ENCODE measurements around the gene SLC2A6.
"Not testable (repeated sequence)": the region's sequence is repeated elsewhere in the genome, so short reads cannot be mapped to it uniquely, and the experiment has no call there.

Gene SLC2A6

DNA sequence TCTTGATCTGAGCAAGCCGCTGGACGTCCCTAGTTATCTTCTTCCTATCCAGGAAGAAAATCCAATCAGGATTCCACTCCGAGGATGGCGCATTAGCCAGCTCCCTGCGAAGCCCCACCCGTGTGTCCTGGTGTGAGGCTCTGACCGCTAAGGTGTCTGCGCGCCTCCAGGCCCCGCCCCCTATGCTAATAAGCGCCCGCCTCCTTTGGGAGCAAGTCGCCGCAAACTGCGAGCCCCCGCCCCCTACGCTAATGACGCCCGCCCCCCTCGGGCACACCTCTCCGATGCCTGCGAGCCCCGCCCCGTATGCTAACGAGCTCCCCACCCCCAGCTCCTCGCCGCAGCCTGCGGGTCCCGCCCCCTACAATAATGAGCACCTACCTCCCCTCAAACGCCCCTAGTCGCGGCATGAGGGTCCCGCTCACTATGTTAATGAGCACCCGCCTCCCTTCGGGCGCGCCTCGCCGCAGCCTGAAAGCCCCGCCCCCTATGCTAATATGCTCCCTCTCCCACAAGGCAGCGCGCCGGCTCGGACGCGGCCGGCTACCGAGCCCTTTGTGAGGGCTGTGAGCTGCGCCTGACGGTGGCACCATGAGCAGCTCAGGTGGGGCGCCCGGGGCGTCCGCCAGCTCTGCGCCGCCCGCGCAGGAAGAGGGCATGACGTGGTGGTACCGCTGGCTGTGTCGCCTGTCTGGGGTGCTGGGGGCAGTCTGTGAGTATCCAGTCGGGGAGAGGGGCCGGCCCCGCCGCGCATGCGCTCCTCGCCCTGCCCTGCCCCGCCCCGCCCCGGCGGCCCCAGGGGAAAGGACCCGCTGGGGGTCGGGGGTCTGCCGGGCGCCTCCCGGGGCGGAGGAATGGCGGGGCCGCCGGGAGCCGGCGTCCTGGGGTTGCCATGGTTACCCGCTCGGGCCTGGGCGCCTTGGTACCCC is 19.2 kb downstream of the SLC2A6 start, which contains the start of gene CACFD1:
Gene CACFD1 (plus strand): TSS at position 503 of the 929 bp plus-strand sequence. CDS start 89 bp downstream, at position 592.
- peak; percentile 37 for DNase-seq

DNA sequence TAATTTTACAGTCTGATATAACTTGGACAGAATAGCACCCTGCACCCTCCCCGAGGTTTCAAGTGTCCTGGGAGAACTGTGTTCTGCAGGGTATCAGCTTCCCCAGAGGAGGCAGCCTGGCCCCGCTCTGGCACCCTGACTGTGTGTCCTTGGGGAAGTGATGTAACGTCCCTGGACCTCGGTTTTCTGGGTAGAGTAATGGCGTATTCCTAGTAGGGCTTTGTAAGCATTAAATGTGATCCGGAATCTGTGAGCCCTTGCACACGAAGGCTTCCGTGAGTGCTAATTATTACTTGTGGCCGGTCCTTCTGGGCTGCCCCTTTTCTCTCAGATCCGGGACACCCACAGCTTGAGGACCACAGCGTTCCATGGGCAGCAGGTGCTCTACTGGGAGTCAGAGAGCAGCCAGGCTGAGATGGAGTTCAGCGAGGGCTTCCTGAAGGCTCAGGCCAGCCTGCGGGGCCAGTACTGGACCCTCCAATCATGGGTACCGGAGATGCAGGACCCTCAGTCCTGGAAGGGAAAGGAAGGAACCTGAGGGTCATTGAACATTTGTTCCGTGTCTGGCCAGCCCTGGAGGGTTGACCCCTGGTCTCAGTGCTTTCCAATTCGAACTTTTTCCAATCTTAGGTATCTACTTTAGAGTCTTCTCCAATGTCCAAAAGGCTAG is 20.1 kb downstream of the SLC2A6 start:
- DNase-seq: no peak

DNA sequence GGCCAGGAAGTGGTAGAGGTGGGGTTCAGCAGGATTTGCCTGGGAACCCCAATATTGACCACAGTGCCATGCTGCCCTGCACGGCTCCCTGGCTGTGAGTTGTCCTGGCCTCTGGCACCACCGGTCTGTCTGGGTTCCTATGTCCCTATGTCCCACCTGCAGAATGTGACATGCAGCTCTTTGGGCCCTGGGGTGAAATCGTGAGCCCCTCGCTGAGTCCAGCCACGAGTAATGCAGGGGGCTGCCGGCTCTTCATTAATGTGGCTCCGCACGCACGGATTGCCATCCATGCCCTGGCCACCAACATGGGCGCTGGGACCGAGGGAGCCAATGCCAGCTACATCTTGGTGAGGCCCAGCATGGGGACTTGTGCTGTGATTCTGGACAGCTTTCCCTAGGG is 21.2 kb downstream of the SLC2A6 start:
- no peak for DNase-seq

DNA sequence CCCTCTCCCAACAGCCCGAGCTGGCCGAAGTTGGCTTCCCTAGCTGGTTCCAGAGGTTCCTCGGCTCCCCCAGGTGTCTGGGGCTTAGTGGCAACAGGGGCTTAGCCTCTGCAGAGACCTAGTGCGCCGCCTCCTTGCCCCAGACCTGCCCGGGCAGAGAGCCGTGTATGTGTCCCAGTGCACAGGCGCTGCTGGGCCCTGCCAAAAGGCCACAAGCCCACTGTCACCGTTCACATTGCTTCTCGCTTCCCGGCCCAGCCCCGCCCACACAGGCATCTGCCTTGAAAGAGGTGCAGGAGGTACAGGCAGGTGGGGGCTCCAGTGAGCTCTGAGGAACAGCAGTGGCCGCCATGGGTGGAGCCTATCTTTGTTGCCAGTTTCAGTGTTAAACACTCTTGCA is 21.7 kb downstream of the SLC2A6 start:
- no peak for DNase-seq

DNA sequence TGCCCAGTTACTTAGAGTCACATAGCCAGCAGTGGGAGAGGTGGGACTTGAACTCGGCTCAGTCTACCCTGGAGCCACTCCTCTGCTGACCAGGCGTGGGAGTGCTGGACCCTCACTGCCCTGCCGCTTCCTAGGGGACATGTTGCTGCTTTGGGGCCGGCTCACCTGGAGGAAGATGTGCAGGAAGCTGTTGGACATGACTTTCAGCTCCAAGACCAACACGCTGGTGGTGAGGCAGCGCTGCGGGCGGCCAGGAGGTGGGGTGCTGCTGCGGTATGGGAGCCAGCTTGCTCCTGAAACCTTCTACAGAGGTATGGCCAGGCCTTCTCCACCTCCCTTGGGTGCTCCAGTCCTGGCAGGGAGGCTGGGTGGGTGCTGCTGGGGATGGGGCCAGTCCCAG is 22.5 kb downstream of the SLC2A6 start:
- DNase-seq: no peak

DNA sequence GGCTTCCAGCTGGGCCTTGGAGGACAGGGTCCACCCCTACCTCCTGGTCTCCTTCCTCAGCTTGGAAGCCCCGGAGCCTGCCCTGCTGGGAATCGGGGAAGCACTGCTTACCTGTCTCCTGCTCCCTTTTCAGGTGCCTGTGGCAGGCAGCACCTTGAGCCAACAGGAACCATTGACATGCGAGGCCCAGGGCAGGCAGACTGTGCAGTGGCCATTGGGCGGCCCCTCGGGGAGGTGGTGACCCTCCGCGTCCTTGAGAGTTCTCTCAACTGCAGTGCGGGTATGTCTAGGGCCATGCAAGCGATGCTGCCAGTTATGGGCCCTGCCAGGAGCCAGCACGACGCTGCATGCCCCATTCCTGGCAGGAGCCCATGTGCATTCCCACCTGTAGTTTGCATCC is 23.0 kb downstream of the SLC2A6 start:
- DNase-seq: no peak

DNA sequence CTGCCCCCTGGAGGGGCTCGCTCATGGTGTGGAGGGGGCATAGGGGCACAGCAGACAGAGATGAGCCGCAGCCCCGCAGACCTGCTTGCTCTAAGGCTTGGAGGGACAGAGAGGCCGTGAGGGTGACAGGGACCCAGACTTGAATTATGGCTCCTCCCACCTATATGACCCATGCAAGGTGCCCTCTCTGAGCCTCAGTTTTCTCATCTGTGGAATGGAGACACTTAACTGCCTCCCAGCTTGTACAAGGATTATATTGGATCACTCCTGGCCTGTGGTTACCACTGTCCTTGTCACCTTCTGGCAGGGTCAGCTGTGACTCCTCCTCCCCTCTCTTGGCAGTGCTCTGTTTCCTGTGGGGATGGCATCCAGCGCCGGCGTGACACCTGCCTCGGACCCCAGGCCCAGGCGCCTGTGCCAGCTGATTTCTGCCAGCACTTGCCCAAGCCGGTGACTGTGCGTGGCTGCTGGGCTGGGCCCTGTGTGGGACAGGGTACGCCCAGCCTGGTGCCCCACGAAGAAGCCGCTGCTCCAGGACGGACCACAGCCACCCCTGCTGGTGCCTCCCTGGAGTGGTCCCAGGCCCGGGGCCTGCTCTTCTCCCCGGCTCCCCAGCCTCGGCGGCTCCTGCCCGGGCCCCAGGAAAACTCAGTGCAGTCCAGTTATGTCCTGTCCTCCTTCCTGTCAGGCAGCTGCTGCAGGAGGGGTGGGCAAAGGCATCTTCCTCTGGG is 23.8 kb downstream of the SLC2A6 start:
- no peak for DNase-seq

DNA sequence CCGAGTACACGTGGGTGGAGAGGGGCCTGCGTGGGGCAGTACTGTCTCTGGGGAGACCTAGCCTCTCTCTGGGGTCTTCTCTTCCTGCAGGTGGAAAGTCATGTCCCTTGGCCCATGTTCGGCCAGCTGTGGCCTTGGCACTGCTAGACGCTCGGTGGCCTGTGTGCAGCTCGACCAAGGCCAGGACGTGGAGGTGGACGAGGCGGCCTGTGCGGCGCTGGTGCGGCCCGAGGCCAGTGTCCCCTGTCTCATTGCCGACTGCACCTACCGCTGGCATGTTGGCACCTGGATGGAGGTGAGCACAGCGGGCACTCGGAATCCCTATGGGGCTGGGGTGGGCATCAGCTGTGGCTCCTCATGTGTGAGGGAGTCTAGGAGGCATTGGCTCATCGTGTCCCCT is 24.6 kb downstream of the SLC2A6 start:
- DNase-seq: no peak

DNA sequence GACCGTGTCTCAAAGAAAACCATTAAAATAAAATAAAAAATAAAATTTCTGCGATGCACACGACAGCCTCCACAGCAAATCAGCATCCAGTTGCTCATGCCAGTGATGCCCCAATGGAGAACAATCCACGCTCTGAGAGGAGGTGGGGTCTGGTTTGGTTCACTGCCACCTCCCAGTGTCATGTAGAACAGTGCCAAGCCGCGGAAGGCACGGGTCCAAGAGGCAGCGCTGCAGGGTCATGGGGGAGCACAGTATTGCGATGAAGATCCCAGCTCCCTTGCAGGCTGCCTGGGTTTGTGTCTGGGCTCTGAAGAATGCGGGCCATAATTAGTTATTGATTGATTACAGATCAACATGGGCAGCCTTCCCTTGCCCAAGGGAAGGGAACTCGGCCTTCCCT is 25.2 kb downstream of the SLC2A6 start:
- DNase-seq: no peak

DNA sequence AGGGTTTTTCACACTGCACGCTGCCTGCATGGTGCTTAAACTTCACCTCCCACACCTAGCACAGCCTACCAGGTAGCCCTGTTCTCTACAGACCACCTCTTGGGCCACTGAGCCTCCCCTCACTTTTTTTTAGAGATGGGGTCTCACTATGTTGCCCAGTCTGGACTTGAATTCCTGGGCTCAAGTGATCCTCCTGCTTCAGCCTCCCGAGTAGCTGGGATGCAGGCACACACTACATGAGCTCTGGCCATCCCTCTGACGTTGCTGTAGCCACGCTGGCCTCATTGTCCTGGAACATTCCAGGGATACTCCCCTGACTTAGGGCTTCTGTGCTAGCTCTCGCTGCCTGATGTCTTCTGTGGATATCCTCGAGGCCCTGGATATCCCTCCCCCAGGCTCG is 26.3 kb downstream of the SLC2A6 start:
- DNase-seq: no peak

DNA sequence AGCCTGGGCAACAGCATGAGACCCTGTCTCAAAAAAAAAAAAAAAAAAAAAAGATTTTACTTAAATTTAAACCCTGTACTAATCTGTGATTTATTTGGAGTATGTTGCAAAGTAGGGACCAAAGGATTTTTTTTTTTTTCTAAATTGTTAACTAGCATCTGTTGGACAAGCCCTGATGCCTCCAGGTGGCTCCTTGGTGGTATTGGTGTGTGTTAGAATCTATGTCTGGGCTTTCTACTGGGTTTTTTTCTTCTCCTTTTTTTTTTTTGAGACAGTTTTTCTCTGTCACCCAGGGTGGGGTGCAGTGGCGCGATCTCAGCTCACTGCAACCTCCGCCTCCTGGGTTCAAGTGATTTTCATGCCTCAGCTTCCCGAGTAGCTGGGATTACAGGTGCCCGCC is 27.0 kb downstream of the SLC2A6 start:
- DNase-seq: not testable (repeated sequence)

DNA sequence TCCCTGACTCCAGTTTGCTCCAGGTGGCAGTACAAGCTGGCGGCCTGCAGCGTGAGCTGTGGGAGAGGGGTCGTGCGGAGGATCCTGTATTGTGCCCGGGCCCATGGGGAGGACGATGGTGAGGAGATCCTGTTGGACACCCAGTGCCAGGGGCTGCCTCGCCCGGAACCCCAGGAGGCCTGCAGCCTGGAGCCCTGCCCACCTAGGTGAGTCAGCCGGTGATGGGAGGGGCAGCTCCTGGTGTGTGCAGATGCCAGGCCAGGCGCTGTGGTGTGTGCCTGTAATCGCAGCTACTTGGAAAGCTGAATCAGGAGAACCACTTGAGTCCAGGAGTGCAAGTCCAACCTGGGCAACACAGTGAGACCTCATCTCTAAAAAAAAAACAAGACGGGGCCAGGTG is 29.1 kb downstream of the SLC2A6 start:
- no peak for DNase-seq

DNA sequence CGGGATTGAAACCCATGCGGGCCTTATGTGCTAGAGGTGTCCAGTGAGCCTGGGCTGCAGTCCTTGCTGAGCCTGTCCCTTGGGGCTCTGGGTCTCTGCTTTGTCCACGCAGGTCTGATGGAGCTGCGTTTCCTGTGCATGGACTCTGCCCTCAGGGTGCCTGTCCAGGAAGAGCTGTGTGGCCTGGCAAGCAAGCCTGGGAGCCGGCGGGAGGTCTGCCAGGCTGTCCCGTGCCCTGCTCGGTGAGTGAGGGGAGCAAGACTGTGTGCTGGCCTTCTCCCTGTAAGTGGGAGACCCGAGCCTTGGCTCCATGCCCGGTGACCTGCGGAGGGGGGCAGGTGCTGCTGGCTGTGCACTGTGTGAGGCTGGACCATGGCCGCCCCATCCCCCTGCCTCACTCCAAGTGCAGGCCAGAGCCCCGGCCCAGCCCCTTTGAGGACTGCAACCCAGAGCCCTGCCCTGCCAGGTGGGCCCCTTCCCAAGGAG is 30.4 kb downstream of the SLC2A6 start:
- DNase-seq: no peak

DNA sequence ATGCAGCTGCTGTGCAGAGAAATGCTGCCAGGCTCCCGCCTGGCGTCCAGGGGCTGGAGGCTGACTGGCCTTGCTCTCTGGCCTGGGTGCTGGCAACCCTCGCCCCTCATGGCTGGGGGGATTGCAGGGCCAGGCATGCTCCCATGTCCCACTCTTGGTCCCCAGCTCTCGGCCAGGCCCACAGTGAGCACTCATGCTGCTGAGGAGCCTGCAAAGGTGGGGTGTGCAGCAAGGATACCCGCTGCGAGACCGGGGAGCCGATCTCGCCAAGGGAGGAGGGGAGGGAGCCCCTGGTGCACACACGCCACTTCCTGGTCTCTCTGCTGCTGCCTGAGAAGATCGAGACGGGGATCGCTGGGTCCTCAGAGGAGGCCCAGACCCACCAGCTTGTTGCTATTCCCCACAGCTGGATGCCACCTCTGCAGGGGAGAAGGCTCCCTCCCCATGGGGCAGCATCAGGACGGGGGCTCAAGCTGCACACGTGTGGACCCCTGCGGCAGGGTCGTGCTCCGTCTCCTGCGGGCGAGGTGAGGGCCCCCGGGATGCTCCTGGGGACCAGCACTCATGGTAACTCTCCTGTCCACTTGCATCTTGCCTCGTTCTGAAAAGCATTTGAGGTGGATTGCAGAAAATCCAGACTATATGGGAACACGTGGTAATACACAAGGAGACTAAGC is 33.5 kb downstream of the SLC2A6 start:
- DNase-seq: no peak

DNA sequence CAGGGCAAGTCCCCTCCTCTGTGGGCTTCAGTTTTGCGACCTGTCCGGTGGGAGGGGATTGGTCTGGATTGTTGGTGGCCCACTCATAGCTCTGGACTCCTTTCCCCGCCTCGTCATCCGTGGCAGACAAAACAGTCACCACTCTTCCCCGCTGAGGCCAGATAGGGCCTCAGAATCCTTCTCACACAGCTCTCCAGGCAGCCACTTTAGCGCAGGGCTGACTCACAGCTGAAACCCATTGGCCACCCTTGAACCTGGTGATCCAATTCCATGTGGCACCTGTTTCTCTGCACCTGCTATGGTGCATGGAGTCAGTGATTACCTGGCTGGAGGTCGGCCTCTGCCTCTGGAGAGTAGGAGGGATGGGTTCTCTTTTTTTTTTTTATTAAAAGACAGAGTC is 34.9 kb downstream of the SLC2A6 start:
- no peak for DNase-seq

DNA sequence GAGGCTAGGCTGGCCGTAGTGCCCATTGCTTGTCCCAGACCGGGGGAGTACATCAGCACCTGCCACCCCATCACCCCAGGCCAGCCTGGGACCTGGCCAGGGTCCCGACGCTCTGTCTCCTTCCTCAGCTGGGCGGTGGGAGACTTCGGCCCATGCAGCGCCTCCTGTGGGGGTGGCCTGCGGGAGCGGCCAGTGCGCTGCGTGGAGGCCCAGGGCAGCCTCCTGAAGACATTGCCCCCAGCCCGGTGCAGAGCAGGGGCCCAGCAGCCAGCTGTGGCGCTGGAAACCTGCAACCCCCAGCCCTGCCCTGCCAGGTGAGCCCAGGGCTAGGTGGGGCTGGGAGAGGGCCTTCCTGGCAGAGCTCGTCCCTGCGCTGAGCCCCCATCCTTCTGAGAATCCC is 35.7 kb downstream of the SLC2A6 start:
- no peak for DNase-seq

DNA sequence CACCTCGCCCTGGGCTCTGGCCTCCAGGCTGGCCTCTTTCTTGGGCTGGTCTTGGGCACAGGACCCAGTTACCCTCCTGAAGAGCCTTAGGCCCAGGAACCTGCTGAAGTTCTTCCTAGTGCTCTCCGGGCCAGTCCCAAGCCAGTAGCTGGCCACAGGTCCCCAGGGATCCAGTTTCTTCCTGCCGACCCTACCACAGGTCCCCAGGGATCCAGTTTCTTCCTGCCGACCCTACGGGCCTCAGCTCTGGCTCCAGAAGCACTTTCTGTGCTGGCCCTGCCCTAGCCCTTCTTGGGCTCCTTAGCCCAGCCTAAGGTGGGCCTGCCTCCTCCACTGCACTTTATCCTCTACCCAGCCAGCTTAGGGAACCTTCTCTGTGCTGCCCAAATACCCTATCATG is 37.3 kb downstream of the SLC2A6 start:
- no peak for DNase-seq

DNA sequence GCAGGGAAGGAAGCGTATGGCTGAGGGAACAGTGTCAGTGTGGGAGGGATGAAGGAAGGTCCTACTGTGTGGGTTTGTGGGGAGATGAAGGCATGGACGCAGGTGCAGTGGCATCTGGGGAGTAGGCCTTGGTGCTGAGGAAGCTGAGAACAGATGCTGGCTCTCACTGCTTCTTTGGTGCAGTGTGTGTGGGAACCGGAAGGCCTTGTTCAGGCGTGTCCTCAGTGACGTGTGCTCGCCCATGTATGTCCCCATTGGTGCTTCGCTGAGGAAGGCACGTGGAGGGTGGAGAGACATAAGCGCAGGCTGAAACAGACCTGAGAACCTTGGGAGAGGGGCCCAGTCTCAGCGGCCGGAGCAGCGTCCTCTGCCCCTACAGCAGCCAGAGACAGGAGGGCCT is 38.0 kb downstream of the SLC2A6 start:
- DNase-seq: no peak

DNA sequence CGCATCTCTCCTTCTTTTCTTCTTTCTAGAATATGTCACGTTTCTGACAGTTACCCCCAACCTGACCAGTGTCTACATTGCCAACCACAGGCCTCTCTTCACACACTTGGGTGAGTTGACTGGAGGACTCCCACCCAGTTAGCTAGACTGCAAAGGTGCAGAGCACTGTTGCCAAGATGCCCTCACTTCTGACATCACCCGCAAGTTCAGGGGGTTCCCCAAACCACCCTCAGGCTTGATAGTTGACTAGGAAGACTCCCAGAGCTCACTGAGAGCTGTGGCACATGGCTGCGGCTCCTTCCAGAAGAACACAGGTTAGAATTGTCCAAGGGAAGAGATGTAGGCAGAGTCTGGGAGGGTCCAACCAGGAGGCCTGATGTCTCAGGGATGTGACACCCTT is 39.6 kb downstream of the SLC2A6 start:
- no peak for DNase-seq

DNA sequence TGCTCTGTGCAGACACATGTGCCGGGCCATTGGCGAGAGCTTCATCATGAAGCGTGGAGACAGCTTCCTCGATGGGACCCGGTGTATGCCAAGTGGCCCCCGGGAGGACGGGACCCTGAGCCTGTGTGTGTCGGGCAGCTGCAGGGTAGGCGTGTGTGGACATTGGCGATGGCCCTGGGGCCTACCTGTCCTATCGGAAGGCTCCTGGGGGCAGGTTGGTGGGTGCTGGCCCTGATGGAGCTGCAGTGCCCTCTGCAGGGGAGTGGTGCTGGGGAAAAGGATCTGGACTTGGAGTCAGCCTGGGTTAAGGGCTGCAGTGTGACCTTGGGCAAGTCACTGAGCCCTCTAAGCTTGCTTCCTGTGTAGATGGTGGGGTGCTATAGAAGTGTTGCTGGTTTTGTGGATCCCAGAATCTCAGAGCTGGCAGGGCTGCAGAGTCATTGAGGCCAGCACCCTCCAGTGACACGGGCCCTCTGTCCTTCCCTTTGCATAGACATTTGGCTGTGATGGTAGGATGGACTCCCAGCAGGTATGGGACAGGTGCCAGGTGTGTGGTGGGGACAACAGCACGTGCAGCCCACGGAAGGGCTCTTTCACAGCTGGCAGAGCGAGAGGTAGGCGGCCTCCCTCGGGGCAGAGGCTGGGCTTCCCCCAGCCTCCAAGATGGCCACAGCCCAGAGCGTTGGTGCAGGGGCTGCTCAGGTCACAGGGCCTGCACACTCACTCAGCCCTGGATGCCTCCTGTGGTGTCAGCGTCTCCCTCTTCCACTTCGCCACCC is 41.0 kb downstream of the SLC2A6 start:
- DNase-seq: no peak

DNA sequence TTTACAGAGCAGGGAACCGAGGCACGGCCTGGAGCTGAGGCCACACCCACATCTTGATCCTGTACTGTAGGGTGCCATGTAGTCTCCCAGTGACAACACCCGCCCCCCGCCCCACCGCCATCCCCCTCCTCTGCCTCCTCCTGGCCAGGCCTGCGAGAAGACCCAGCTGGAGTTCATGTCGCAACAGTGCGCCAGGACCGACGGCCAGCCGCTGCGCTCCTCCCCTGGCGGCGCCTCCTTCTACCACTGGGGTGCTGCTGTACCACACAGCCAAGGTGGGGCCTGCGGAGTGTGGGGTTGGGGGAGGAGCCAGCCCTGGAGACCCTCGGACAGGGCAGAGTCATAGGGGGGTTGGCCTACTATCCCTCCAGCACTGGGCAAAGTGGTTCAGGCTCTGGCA is 42.2 kb downstream of the SLC2A6 start:
- DNase-seq: no peak

DNA sequence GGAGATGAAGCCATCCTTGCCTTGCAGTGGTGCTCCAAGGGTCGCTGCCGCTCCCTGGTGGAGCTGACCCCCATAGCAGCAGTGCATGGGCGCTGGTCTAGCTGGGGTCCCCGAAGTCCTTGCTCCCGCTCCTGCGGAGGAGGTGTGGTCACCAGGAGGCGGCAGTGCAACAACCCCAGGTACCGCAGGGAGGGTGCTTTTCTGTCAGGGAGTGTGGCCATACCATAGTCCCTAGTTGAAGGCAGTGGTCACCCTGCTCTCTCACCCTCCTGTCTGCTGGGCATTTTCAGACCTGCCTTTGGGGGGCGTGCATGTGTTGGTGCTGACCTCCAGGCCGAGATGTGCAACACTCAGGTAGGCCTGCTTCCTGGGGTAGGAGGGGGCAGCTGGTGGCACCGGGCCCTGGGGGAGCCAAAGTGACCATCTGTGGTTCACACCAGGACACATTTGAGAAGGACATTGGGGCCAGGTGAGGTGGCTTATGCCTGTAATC is 45.5 kb downstream of the SLC2A6 start:
- no peak for DNase-seq

Measured in GOT3 (cell line).